CD4-positive, alpha-beta T cell (primary cell): ENCODE results near the gene RRP12. TPM values are rescaled to one million over a fixed set of nuclear protein-coding genes. Genes with fewer than 3 reads are reported as not detected.

Source experiments
- ATAC-seq: fragments of 200-7000 bp; cut with Tn5 transposase; one replicate; pipeline ENCODE4 v1.10.0; 2022; ENCODE audit warnings: mild to moderate bottlenecking; ENCODE audit not compliant: poor library complexity
- CTCF ChIA-PET: fragments of 350-600 bp; sonication (Branson Sonifier 250); formaldehyde crosslinking; loops from one replicate; lab custom pipeline; 2021; ENCODE audit warnings: antibody characterized with exemption, inconsistent platforms; lab: Charles Lee
- POLR2A ChIA-PET: fragments of 350-600 bp; sonication (Branson Sonifier 250); formaldehyde crosslinking; loops from one replicate; lab custom pipeline; 2021; ENCODE audit warnings: antibody characterized with exemption, inconsistent platforms; lab: Charles Lee
- DNase-seq, 14 experiments: peaks; one replicate each; pipeline ENCODE4 v3.0.0-alpha.2; 2013 to 2020; ENCODE audit warnings: mixed read lengths in 2 of 14
- H3K27ac ChIP-seq, 2 donors: one replicate each; pipeline versions ENCODE4 v1.5.1 to v1.7.0; 2013; ENCODE audit warnings: low read length in 2 of 2, low read depth in 1 of 2, mild to moderate bottlenecking in 1 of 2
- H3K27me3 ChIP-seq, 2 experiments: 1 replicate in 1 of 2; 2 replicates in 1 of 2; pipeline versions ENCODE4 v1.6.1 to v1.7.0; 2013; ENCODE audit warnings: low read length in 2 of 2, control low read depth in 1 of 2, mild to moderate bottlenecking in 1 of 2, moderate library complexity in 1 of 2; ENCODE audit not compliant: insufficient read depth in 2 of 2, control insufficient read depth in 1 of 2
- H3K36me3 ChIP-seq: one replicate; pipeline ENCODE4 v1.6.1; 2013; ENCODE audit warnings: low read length, control low read depth; ENCODE audit not compliant: insufficient read depth
- H3K4me1 ChIP-seq: one replicate; pipeline ENCODE4 v1.6.1; 2013; ENCODE audit warnings: low read length, control low read depth; ENCODE audit not compliant: insufficient read depth
- H3K4me3 ChIP-seq: one replicate; pipeline ENCODE4 v1.5.1; 2013; ENCODE audit warnings: mild to moderate bottlenecking, low read length, moderate library complexity
- H3K9me3 ChIP-seq, 2 experiments: 1 replicate in 1 of 2; 2 replicates in 1 of 2; pipeline versions ENCODE4 v1.6.1 to v1.7.0; 2013; ENCODE audit warnings: low read length in 2 of 2, mild to moderate bottlenecking in 2 of 2, control low read depth in 1 of 2, moderate library complexity in 1 of 2; ENCODE audit not compliant: control insufficient read depth in 1 of 2, insufficient read depth in 1 of 2
- H3K27ac Mint-ChIP-seq: one replicate; pipeline ENCODE4 v1.8.0; 2020; ENCODE audit warnings: mixed read lengths
- H3K27me3 Mint-ChIP-seq: one replicate; pipeline ENCODE4 v1.8.0; 2021; ENCODE audit warnings: mixed read lengths
- H3K36me3 Mint-ChIP-seq: one replicate; pipeline ENCODE4 v1.8.0; 2021; ENCODE audit warnings: low read depth, mixed read lengths
- H3K4me1 Mint-ChIP-seq: one replicate; pipeline ENCODE4 v1.8.0; 2021; ENCODE audit warnings: low read depth, mixed read lengths
- H3K4me3 Mint-ChIP-seq: one replicate; pipeline ENCODE4 v1.8.0; 2020; ENCODE audit warnings: mild to moderate bottlenecking, mixed read lengths
- H3K9me3 Mint-ChIP-seq: one replicate; pipeline ENCODE4 v1.8.0; 2020; ENCODE audit warnings: mixed read lengths
- intact Hi-C, 2 experiments: fragments of 100-400 bp; cut with DNase I in 1 of 2; cut with micrococcal nuclease in 1 of 2; formaldehyde crosslinking; loops; one replicate each; pipeline versions ENCODE4 v1.15.1 to v1.9.0; 2023 to 2025; cut with DNase I, micrococcal nuclease
- total RNA-seq, 174 experiments: library from RNA in 2 of 174; stranded (reverse) in 2 of 174; gene quantifications; one replicate each; pipeline ENCODE4 v1.2.3 and lab custom pipeline; 2021 to 2026
- TF ChIP-seq, protein P1 (sequence below): fragments of 200-600 bp; IDR thresholded peaks from one replicate; pipeline ENCODE4 v1.8.0; 2022; ENCODE audit warnings: antibody characterized with exemption, mild to moderate bottlenecking

The RRP12 gene
- total RNA-seq, 2 experiments from 2014 or later = 84.2 to 87.6 TPM

DNA sequence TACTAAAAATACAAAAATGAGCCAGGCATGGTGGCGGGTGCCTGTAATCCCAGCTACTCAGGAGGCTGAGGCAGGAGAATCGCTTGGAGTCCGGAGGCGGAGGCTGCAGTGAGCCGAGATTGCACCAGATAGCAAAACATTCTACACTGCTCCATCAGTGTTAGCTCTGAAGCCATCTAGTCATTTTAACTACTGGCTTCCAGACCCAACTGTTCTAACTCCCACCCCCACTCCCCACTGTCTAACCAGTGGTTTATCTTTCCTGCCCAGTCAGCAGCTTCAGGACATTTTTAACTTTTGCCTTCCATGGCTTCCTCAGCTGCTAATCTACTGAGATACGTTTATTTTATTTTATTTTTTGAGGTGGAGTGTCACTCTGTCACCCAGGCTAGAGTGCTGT is 88.2 kb downstream of the RRP12 start:
- no peak overlapping the region for H3K27ac ChIP-seq
- TF ChIP-seq, protein P1, sequence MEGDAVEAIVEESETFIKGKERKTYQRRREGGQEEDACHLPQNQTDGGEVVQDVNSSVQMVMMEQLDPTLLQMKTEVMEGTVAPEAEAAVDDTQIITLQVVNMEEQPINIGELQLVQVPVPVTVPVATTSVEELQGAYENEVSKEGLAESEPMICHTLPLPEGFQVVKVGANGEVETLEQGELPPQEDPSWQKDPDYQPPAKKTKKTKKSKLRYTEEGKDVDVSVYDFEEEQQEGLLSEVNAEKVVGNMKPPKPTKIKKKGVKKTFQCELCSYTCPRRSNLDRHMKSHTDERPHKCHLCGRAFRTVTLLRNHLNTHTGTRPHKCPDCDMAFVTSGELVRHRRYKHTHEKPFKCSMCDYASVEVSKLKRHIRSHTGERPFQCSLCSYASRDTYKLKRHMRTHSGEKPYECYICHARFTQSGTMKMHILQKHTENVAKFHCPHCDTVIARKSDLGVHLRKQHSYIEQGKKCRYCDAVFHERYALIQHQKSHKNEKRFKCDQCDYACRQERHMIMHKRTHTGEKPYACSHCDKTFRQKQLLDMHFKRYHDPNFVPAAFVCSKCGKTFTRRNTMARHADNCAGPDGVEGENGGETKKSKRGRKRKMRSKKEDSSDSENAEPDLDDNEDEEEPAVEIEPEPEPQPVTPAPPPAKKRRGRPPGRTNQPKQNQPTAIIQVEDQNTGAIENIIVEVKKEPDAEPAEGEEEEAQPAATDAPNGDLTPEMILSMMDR = no peak
- H3K4me1 Mint-ChIP-seq = no peaks in the 10 kb centered on the region
- H3K4me1 ChIP-seq = peaks cover 5% of the 10 kb centered on the region
- DNase-seq = no peak
- intact Hi-C loops = no loop called here
- H3K27me3 ChIP-seq = no peaks in the 10 kb centered on the region
- ChIA-PET POLR2A (no interaction called here), CTCF (no interaction called here)
- H3K36me3 Mint-ChIP-seq = no peaks in the 10 kb centered on the region
- H3K9me3 ChIP-seq = no peaks in the 10 kb centered on the region
- no peak for ATAC-seq
- no peaks in the 10 kb centered on the region for H3K9me3 Mint-ChIP-seq
- H3K4me3 ChIP-seq = no peak overlapping the region
- no peak overlapping the region for H3K27ac Mint-ChIP-seq
- no peaks in the 10 kb centered on the region for H3K27me3 Mint-ChIP-seq
- H3K36me3 ChIP-seq = no peaks in the 10 kb centered on the region
- H3K4me3 Mint-ChIP-seq = no peak overlapping the region

DNA sequence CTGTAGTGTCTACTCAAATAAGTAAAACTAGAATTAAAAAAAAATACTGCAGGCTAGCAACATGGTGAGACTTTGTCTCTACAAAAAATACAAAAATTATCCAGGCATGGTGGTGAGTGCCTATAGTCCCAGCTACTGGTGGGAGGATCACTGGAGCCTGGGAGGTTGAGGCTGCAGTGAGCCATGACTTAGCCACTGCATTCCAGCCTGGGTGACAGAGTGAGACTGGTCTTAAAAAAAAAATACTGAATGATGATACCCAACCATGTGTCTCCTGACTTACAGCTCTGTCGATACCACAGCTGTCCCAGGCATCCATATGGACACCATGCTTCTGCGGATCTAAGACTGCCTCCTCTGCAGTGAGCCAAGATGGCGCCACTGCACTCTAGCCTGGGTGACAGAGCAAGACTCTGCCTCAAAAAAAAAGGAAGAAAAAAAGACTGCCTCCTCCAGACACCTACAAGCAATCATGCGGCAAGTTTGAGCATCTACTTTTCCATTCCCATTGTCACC is 90.0 kb downstream of the RRP12 start:
- CTCF ChIA-PET = interaction anchor here (1.0 kb wide), 1 partner anchor 101 kb away, joined by 3 read pairs; no protein-coding TSS in a partner anchor
- no peak overlapping the region for H3K4me3 Mint-ChIP-seq
- TF ChIP-seq, protein P1 = no peak
- no peaks in the 10 kb centered on the region for H3K27me3 Mint-ChIP-seq
- no peaks in the 10 kb centered on the region for H3K4me1 Mint-ChIP-seq
- H3K27ac Mint-ChIP-seq = no peak overlapping the region
- H3K4me1 ChIP-seq = no peaks in the 10 kb centered on the region
- H3K9me3 Mint-ChIP-seq = no peaks in the 10 kb centered on the region
- POLR2A ChIA-PET = interaction anchor here (1.6 kb wide), 1 partner anchor 8 kb away, joined by 5 read pairs; the partner anchor contains the start of gene FRAT1
- H3K36me3 ChIP-seq = no peaks in the 10 kb centered on the region
- no peaks in the 10 kb centered on the region for H3K36me3 Mint-ChIP-seq
- H3K27ac ChIP-seq = no peak overlapping the region
- DNase-seq (no peak), ATAC-seq (no peak)
- no peaks in the 10 kb centered on the region for H3K27me3 ChIP-seq
- no peak overlapping the region for H3K4me3 ChIP-seq
- H3K9me3 ChIP-seq = no peaks in the 10 kb centered on the region
- intact Hi-C loops = no loop called here

DNA sequence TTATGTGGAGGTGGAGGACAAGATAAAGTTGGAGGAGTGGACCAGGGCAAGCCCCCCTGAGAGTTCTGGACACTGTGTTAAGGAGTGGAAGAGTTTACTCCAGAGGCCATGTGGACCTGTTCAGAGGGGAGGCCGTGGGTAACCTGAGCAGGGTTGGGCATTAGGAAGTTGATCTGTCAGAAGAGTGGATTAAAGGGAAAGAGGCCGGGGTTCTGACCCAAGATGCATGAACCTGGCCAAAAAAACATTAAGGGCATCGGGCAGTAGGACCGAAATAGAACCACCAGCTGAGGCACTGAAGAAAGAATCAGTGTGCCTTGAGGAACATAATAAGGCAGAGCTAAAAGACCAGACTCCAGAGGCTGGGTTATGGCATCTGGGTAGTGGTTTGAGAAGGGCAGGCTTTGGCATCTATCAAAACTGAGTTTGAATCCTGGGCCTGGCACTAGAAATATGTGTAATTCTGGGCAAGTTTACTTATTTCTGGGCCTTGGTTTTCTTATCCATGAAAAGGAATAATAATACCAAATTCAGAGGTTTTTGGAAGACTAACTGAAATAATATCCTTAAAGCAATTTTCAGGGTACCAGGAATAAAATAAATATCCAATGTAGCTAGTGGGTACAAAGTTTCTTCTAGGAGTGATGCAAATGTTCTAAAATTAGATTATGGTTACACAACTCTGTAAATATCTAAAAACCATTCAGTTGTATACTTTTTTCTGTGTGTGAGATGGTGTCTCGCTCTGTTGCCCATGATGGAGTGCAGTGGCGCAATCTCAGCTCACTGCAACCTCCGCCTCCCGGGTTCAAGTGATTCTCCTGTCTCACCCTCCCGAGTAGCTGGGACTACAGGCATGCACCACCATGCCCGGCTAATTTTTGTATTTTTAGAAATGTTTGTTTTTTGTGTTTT is 93.0 kb downstream of the RRP12 start:
- Mint-ChIP-seq H3K4me3 (no peak overlapping the region), H3K36me3 (no peaks in the 10 kb centered on the region), H3K4me1 (no peaks in the 10 kb centered on the region), H3K27ac (no peak overlapping the region), H3K9me3 (no peaks in the 10 kb centered on the region), H3K27me3 (no peaks in the 10 kb centered on the region)
- TF ChIP-seq, protein P1 = no peak
- ATAC-seq (no peak), DNase-seq (no peak)
- H3K4me3 ChIP-seq = no peak overlapping the region
- no peaks in the 10 kb centered on the region for H3K9me3 ChIP-seq
- no peaks in the 10 kb centered on the region for H3K36me3 ChIP-seq
- CTCF ChIA-PET = no interaction called here
- no peaks in the 10 kb centered on the region for H3K27me3 ChIP-seq
- no peak overlapping the region for H3K27ac ChIP-seq
- POLR2A ChIA-PET = no interaction called here
- no peaks in the 10 kb centered on the region for H3K4me1 ChIP-seq
- intact Hi-C loops = no loop called here
